ENCODE measurements around the gene NXT1. TPM values are rescaled to one million over a fixed set of nuclear protein-coding genes. Genes with fewer than 3 reads are reported as not detected.
"Not testable (repeated sequence)": the region's sequence is repeated elsewhere in the genome, so short reads cannot be mapped to it uniquely, and the experiment has no call there.

NXT1 gene
- total RNA-seq, 3 donors from 2014 or later (not counting 1 experiment from before 2014, with no cell fraction given): 47.4 to 61.8 (median 56.3) TPM

GRCh38 chr20:23302801-23303200, 47.8 kb upstream of the NXT1 start:
- Mint-ChIP-seq H3K4me3 (no peak overlapping the region), H3K9me3 (no peaks in the 10 kb centered on the region), H3K27me3 (ENCODE audit: low read depth in 2 of 2) (peaks cover 5 to 8% of the 10 kb centered on the region in 2 donors), H3K27ac (no peak overlapping the region), H3K4me1 (no peaks in the 10 kb centered on the region), H3K36me3 (no peaks in the 10 kb centered on the region)
- TF ChIP-seq CTCF (IDR thresholded peaks at IDR 0.05): no peak
- no peaks in the 10 kb centered on the region for H3K27me3 ChIP-seq (ENCODE audit: control insufficient read depth, insufficient read depth, low read length)
- no peak overlapping the region for H3K27ac ChIP-seq (ENCODE audit: low read length)
- no peak overlapping the region for H3K4me3 ChIP-seq (ENCODE audit: low read length)
- no peak for ATAC-seq
- intact Hi-C loops (cut with micrococcal nuclease): no loop called here
- H3K4me1 ChIP-seq (ENCODE audit: control insufficient read depth, insufficient read depth, low read length): no peaks in the 10 kb centered on the region
- no peaks in the 10 kb centered on the region for H3K9me3 ChIP-seq (ENCODE audit: control insufficient read depth, insufficient read depth, low read length)
- DNase-seq: no peak
- WGBS (ENCODE audit: insufficient coverage): 94% methylated on average over 9 of the region's 9 CpGs
- no peaks in the 10 kb centered on the region for H3K36me3 ChIP-seq (ENCODE audit: control insufficient read depth, insufficient read depth, low read length)

GRCh38 chr20:23303325-23304102, 47.1 kb upstream of the NXT1 start:
- intact Hi-C loops (cut with micrococcal nuclease): no loop called here
- no peaks in the 10 kb centered on the region for H3K4me1 ChIP-seq (ENCODE audit: control insufficient read depth, insufficient read depth, low read length)
- no peaks in the 10 kb centered on the region for H3K9me3 Mint-ChIP-seq
- H3K36me3 Mint-ChIP-seq: no peaks in the 10 kb centered on the region
- peaks cover 5 to 8% of the 10 kb centered on the region in 2 donors for H3K27me3 Mint-ChIP-seq (ENCODE audit: low read depth in 2 of 2)
- H3K27me3 ChIP-seq (ENCODE audit: control insufficient read depth, insufficient read depth, low read length): no peaks in the 10 kb centered on the region
- DNase-seq (no peak), ATAC-seq (no peak)
- TF ChIP-seq CTCF (IDR thresholded peaks at IDR 0.05): no peak
- H3K4me1 Mint-ChIP-seq: no peaks in the 10 kb centered on the region
- H3K4me3 Mint-ChIP-seq: no peak overlapping the region
- H3K27ac Mint-ChIP-seq: no peak overlapping the region
- WGBS (ENCODE audit: insufficient coverage): 83% methylated on average over 5 of the region's 5 CpGs
- H3K9me3 ChIP-seq (ENCODE audit: control insufficient read depth, insufficient read depth, low read length): no peaks in the 10 kb centered on the region
- no peak overlapping the region for H3K4me3 ChIP-seq (ENCODE audit: low read length)
- H3K36me3 ChIP-seq (ENCODE audit: control insufficient read depth, insufficient read depth, low read length): no peaks in the 10 kb centered on the region
- no peak overlapping the region for H3K27ac ChIP-seq (ENCODE audit: low read length)

GRCh38 chr20:23304616-23305015, 46.0 kb upstream of the NXT1 start:
- Mint-ChIP-seq H3K27me3 (ENCODE audit: low read depth in 2 of 2) (peaks cover 5 to 8% of the 10 kb centered on the region in 2 donors), H3K4me1 (no peaks in the 10 kb centered on the region), H3K36me3 (no peaks in the 10 kb centered on the region), H3K9me3 (no peaks in the 10 kb centered on the region), H3K27ac (no peak overlapping the region), H3K4me3 (no peak overlapping the region)
- H3K27ac ChIP-seq (ENCODE audit: low read length): no peak overlapping the region
- ATAC-seq (no peak), DNase-seq (no peak)
- no peaks in the 10 kb centered on the region for H3K4me1 ChIP-seq (ENCODE audit: control insufficient read depth, insufficient read depth, low read length)
- no peaks in the 10 kb centered on the region for H3K9me3 ChIP-seq (ENCODE audit: control insufficient read depth, insufficient read depth, low read length)
- 93% methylated on average over 16 of the region's 16 CpGs for WGBS (ENCODE audit: insufficient coverage)
- TF ChIP-seq CTCF (IDR thresholded peaks at IDR 0.05): no peak
- no peaks in the 10 kb centered on the region for H3K36me3 ChIP-seq (ENCODE audit: control insufficient read depth, insufficient read depth, low read length)
- H3K4me3 ChIP-seq (ENCODE audit: low read length): no peak overlapping the region
- H3K27me3 ChIP-seq (ENCODE audit: control insufficient read depth, insufficient read depth, low read length): no peaks in the 10 kb centered on the region
- intact Hi-C loops (cut with micrococcal nuclease): no loop called here

GRCh38 chr20:23305098-23305497, 45.5 kb upstream of the NXT1 start:
- Histone ChIP-seq H3K36me3 (ENCODE audit: control insufficient read depth, insufficient read depth, low read length) (no peaks in the 10 kb centered on the region), H3K9me3 (ENCODE audit: control insufficient read depth, insufficient read depth, low read length) (no peaks in the 10 kb centered on the region), H3K27me3 (ENCODE audit: control insufficient read depth, insufficient read depth, low read length) (no peaks in the 10 kb centered on the region), H3K4me1 (ENCODE audit: control insufficient read depth, insufficient read depth, low read length) (no peaks in the 10 kb centered on the region), H3K4me3 (ENCODE audit: low read length) (no peak overlapping the region), H3K27ac (ENCODE audit: low read length) (no peak overlapping the region)
- WGBS (ENCODE audit: insufficient coverage): 83% methylated on average over 3 of the region's 3 CpGs
- ATAC-seq (no peak), DNase-seq (no peak)
- H3K4me3 Mint-ChIP-seq: no peak overlapping the region
- H3K27ac Mint-ChIP-seq: no peak overlapping the region
- intact Hi-C loops (cut with micrococcal nuclease): no loop called here
- peaks cover 5 to 8% of the 10 kb centered on the region in 2 donors for H3K27me3 Mint-ChIP-seq (ENCODE audit: low read depth in 2 of 2)
- no peaks in the 10 kb centered on the region for H3K9me3 Mint-ChIP-seq
- no peaks in the 10 kb centered on the region for H3K4me1 Mint-ChIP-seq
- no peak for TF ChIP-seq CTCF (IDR thresholded peaks at IDR 0.05)
- H3K36me3 Mint-ChIP-seq: no peaks in the 10 kb centered on the region

GRCh38 chr20:23307393-23307792, 43.2 kb upstream of the NXT1 start:
- H3K4me1 ChIP-seq (ENCODE audit: control insufficient read depth, insufficient read depth, low read length); DNase-seq; ATAC-seq; H3K36me3 ChIP-seq (ENCODE audit: control insufficient read depth, insufficient read depth, low read length); H3K27me3 ChIP-seq (ENCODE audit: control insufficient read depth, insufficient read depth, low read length); H3K9me3 ChIP-seq (ENCODE audit: control insufficient read depth, insufficient read depth, low read length); intact Hi-C loops (cut with micrococcal nuclease); H3K27ac ChIP-seq (ENCODE audit: low read length); H3K4me1 Mint-ChIP-seq; H3K36me3 Mint-ChIP-seq; H3K9me3 Mint-ChIP-seq; H3K4me3 ChIP-seq (ENCODE audit: low read length); H3K4me3 Mint-ChIP-seq; H3K27ac Mint-ChIP-seq: not testable (repeated sequence)
- peaks cover 8 to 15% of the 10 kb centered on the region in 2 donors for H3K27me3 Mint-ChIP-seq (ENCODE audit: low read depth in 2 of 2)
- WGBS (ENCODE audit: insufficient coverage): no CpG with 5 or more reads among the region's 4 CpGs
